ACHN (cell line): ENCODE results near the gene STAT5A.
"Not testable (repeated sequence)": the region's sequence is repeated elsewhere in the genome, so short reads cannot be mapped to it uniquely, and the experiment has no call there.

Source experiments
- DNase-seq: peaks from one replicate; pipeline ENCODE4 v3.0.0-alpha.2; 2015
- in situ Hi-C: cut with HindIII; loops from 2 replicates; pipeline ENCODE4 v1.10.0; 2017; ENCODE audit warnings: low sequenced_read_pairs, low pct_ligation_motif_present, low pct_unique_long_range_greater_than_20kb

STAT5A gene

DNA sequence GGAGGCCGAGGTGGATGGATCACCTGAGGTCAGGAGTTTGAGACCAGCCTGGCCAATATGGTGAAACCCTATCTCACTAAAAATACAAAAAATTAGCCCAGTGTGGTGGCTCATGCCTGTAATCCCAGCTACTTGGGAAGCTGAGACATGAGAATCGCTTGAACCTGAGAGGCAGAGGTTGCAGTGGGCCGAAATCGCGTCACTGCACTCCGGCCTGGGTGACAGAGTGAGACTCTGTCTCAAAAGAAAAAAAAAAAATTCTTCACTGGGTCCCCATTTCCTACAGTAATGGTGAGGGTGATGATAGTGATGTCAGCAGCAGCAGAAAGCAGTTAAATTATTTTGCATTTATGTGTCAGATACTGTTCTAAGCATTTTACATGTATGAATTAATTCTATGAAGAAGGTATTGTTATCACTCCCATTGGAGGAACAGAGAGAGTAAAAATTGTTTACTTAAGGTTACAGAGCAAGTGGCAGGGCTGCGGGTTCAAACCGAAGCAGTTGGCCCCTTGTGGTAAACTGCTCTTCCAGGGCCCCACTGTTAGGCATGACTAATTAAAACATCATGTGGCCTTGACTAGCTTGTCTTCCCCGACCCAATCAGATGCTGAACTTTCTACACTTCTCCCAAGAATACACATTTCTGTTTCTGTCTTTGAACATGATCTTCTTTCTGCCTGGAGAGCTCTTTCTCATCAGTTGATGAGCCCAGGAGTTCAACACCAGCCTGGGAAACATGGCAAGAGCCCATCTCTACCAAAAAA lies 54.1 kb downstream of the STAT5A start:
- in situ Hi-C loops, result no loop called here
- DNase-seq, result no peak

DNA sequence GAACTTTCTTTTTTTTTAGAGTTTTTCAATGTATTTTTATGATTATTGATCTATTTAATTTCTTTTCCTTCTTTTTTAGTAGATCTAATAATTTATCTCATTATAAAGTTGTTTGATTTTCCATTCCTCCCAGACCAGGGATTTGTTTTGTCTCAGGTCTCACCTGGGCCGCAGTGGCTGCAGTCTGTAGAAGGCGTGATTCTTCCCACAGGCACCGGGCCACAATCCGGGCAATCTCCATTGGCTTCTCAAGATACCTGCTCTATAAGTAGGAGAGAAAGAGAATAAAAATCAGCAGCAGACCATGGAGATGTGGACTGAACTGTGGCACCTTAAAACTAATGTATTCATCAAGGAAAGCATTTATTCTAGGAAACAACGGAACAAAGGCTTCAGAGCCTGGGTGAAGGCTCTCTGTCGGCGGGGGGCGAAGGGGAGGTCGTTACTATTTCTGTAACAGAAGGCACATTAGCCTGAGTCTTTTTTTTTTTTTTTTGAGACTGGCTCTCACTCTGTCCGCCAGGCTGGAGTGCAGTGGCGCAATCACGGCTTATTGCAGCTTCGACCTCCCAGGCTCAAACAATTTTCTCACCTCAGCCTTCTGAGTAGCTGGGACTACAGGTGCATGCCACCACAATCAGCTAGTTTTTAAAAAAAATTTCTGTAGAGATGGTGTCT lies 57.2 kb downstream of the STAT5A start:
- no peak for DNase-seq
- in situ Hi-C loops, result no loop called here

DNA sequence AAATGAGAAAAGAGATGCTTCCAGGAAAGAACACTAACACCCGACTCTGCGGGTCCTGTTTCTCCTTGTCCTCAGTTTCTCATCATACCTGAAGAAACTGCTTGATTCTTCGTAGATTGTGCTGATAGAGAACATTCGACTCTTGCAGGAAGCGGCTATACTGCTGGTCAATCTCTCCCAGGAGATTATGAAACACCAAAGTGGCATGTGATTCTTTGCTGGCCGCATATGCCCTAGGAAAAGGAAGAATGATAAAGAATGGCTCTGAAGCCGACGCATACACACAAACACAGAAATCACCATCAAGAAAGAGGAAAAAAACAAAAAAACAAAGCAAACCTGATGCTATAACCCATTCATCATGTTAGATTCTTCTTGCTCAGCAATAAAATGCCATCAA lies 58.2 kb downstream of the STAT5A start:
- in situ Hi-C loops, result no loop called here
- no peak for DNase-seq

DNA sequence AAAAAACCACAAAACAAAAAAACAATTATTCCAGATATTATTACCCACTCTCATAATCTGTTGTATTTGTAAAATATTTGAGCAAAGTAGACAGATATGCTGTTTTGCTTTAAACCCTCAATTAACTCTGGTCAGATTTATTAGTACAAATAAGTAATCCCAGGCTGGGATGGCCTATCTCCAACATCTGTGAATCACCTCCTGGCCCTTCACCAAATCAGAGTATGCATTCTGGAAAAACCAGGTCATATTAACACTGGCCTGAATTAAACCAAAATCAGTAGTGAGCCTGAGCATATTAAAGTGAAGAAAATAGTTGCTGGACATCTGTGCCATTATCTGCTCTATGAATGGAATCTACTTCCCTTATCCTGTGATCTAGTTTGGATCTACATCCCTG lies 58.9 kb downstream of the STAT5A start:
- in situ Hi-C loops, result no loop called here
- peak; percentile 52 for DNase-seq

DNA sequence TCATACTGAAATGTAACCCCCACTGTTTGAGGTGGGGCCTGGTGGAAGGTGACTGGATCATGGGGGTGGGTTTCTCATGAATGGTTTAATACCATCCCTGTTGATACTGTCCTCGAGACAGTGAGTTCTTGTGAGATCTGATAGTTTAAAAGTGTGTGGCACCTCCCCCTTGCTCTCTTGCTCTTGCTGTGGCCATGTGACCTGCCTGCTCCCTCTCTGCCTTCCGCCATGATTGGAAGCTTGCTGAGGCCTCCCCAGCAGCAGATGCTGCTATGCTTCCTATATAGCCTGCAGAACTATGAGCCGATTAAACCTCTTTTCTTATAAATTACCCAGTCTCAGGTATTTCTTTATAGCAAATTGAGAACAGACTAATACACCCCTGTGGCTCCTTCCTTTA lies 59.3 kb downstream of the STAT5A start:
- DNase-seq, result no peak
- in situ Hi-C loops, result no loop called here

DNA sequence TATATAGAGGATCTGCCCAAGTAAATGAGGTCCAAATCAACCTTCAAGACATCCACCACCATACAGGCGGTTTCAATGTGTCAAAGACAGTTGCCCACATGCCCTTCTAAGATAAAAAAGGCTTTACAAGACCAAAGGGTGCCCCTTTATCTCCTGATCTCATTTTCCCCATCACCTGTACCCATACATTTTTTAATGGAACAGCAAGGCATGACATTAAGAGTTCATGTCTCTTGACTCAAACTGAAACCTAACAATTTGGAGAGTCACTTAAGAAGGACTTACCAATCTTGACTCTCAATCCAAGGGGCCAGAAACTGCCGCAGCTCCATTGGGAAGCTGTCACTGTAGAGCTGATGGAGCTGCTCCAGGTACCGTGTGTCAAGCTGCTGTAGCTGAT lies 59.8 kb downstream of the STAT5A start:
- in situ Hi-C loops, result no loop called here
- DNase-seq, result no peak

DNA sequence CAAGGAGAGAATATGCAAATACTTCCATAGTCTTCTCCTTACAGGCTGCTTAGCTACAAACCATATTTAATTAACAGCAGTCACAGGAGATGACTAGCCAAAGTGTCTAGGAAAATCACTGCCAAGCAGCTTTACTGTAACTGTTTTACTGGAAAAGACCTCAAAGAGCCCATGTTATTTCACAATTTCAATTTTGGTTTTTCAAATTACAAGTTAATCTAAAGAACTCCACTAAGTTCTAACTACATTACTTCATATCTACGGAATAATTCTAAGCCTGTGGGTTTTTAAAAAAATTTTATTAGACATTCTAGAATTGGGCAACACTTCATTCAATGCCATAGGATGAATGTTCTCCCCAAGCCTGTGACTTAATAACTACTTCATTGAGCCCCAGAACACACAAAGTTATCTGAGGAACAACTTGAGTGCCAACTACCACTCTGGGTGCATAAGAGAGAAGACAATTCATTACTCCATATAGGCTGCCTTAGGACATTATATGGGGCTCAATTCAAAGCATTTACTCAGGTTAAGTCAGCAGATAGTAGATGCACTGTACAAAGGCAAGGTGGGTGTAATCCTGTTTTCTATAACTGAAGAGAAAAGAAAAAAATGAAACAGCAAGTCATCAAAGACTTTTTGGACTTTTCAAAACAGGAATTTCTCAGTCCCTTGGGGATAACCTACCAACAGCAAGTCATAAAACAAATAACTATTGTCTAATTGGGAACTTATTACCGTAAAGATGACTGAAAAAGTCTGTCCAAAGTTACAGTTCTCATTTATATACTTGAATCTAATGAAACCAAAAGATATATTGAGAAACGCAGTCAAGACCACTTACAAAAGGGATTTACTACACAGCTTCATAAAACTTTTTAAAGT lies 66.9 kb downstream of the STAT5A start:
- DNase-seq, result no peak
- in situ Hi-C loops, result no loop called here

DNA sequence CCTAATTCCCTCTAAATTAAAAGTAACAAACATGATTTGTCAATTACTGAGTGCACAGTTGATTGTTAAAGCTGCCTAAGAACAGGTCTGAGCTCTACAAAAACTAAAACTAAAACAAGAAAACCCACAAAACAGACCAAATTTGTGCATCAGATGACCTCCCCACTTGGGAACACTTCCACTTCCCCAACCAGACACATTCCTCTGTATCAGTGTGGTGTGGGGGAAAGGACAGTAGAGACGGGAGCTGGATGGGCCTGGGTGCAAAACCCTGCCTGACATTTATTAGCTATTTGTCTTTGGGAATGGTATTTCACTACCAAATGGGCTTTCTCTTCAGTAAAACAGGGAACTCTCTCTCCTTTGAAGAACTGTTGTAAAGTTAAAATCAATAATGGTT lies 70.1 kb downstream of the STAT5A start:
- DNase-seq, result no peak
- in situ Hi-C loops, result no loop called here

DNA sequence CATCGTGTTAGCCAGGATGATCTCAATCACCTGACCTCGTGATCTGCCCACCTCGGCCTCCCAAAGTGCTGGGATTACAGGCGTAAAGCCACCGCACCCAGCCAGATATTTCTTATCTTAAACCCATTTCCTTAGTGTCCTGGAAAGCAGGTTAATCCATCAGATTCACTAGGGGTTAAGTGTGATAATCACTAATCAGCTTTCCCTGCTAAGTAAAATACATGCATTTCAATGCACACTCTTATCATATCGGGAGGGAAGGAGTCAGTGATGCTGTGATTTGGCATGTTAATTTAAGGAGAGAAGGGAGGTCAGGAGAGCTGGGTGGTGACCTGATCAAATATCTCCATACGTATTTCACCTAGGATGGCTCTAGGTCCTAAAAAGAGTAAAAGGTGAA lies 70.8 kb downstream of the STAT5A start:
- in situ Hi-C loops, result no loop called here
- no peak for DNase-seq

DNA sequence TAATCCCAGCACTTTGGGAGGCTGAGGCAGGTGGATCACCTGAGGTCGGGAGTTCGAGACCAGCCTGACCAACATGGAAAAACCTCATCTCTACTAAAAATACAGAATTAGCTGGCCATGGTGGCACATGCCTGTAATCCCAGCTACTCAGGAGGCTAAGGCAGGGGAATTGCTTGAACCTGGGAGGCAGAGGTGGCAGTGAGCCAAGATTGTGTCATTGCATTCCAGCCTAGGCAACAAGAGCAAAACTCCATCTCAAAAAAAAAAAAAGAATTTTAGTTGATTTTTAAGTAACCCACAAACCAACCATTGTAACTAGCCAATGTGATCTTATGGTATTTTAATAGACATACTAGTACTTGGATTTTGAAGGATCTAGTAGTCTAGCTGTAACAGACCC lies 72.1 kb downstream of the STAT5A start:
- in situ Hi-C loops, result not testable (repeated sequence)
- peak; percentile 31 for DNase-seq
